ENCODE data around the gene KRTAP10-3. TPM values are rescaled to one million over a fixed set of nuclear protein-coding genes. Genes with fewer than 3 reads are reported as not detected.

KRTAP10-3 gene
- total RNA-seq, 6 donors from 2014 or later = not detected

- Histone ChIP-seq H3K27me3 (peaks cover 0 to 7% (median 0%) of the 10 kb centered on the region in 4 donors), H3K27ac (no peak overlapping the region), H3K4me3 (no peak overlapping the region), H3K9me3 (no peaks in the 10 kb centered on the region), H3K36me3 (no peaks in the 10 kb centered on the region), H3K4me1 (no peaks in the 10 kb centered on the region)
- ATAC-seq (ENCODE audit: low FRiP score in 2 of 2) = no peak
- WGBS, 2 donors = 88 to 91% methylated on average over 3 to 12 of the region's 22 CpGs
- TF ChIP-seq EP300 (IDR thresholded peaks at IDR 0.05) (no peak), POLR2AphosphoS5 (IDR thresholded peaks at IDR 0.05) (no peak), POLR2A (IDR thresholded peaks at IDR 0.05) (no peak)
- TF ChIP-seq, protein P1, sequence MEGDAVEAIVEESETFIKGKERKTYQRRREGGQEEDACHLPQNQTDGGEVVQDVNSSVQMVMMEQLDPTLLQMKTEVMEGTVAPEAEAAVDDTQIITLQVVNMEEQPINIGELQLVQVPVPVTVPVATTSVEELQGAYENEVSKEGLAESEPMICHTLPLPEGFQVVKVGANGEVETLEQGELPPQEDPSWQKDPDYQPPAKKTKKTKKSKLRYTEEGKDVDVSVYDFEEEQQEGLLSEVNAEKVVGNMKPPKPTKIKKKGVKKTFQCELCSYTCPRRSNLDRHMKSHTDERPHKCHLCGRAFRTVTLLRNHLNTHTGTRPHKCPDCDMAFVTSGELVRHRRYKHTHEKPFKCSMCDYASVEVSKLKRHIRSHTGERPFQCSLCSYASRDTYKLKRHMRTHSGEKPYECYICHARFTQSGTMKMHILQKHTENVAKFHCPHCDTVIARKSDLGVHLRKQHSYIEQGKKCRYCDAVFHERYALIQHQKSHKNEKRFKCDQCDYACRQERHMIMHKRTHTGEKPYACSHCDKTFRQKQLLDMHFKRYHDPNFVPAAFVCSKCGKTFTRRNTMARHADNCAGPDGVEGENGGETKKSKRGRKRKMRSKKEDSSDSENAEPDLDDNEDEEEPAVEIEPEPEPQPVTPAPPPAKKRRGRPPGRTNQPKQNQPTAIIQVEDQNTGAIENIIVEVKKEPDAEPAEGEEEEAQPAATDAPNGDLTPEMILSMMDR (IDR thresholded peaks at IDR 0.05) = no peak
- peak in 1 of 2 donors; percentile 20 for DNase-seq
These were observed 37.2 kb downstream of the KRTAP10-3 start for GRCh38 chr21:44521301-44521927.

- Histone ChIP-seq H3K4me3 (no peak overlapping the region), H3K27ac (no peak overlapping the region), H3K9me3 (no peaks in the 10 kb centered on the region), H3K27me3 (peaks cover 0 to 7% (median 0%) of the 10 kb centered on the region in 4 donors), H3K4me1 (no peaks in the 10 kb centered on the region), H3K36me3 (no peaks in the 10 kb centered on the region)
- 84 to 87% methylated on average over 21 to 30 of the region's 31 CpGs for WGBS, 2 donors
- peak in 1 of 2 donors; percentile 10 for DNase-seq
- no peak for ATAC-seq (ENCODE audit: low FRiP score in 2 of 2)
- TF ChIP-seq POLR2A (IDR thresholded peaks at IDR 0.05) = no peak
- TF ChIP-seq, protein P1 (IDR thresholded peaks at IDR 0.05) = no peak
- no peak for TF ChIP-seq EP300 (IDR thresholded peaks at IDR 0.05)
- no peak for TF ChIP-seq POLR2AphosphoS5 (IDR thresholded peaks at IDR 0.05)
These were observed 38.0 kb downstream of the KRTAP10-3 start for GRCh38 chr21:44520326-44521300.

DNA sequence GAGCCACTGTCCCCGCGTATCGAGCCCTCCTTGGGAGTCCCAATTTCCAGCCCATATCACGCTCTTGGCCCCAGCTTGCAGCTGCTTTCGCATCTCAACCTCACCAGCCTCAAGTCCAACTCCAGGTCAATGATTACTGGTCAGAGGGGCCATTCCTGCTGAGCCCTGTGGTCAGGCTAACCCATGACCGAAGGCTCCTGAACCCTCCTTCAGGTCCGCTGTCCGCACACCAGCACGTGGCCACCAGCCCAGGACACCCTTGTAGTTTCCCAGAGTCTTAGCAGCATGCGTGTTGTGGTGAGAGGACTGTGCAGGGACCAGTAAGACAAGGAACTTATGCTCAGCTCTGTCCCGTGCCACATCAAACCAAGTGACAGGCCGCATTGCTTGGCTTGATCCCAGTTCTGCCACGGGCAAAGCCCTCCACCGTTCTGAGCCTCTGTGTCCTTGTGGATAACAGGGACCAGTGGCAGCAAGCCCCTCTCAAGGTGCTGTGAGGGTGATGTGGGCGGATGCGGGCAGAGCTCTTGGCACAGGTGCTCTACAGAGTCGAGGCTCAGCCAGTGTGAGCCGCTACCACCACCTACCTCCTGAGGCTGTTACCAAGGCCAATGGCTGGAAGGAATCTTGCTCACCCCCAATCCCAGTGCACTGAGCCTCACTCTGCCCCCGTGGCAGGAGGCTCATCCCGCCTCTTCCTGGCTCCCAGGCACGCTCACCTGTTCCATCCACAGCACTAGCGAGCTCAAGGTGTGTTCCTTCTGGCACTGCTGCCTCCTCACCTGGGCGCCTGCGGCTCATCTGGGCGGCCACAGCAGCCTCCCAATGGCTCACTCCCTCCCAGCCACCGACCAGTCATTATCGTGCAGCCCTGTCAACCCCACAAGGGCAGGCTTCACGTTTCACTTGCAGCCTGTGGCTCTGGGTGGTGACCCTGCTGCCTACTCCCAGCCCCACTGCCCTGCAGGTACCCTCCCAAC, 39.0 kb downstream of the KRTAP10-3 start:
- Histone ChIP-seq H3K4me1 (no peaks in the 10 kb centered on the region), H3K27ac (no peak overlapping the region), H3K36me3 (no peaks in the 10 kb centered on the region), H3K4me3 (no peak overlapping the region), H3K9me3 (no peaks in the 10 kb centered on the region), H3K27me3 (peaks cover 0 to 7% (median 0%) of the 10 kb centered on the region in 4 donors)
- DNase-seq = no peak
- WGBS, 2 donors = 87 to 94% methylated on average over 16 to 28 of the region's 28 CpGs
- TF ChIP-seq, protein P1 (IDR thresholded peaks at IDR 0.05) = no peak
- TF ChIP-seq POLR2AphosphoS5 (IDR thresholded peaks at IDR 0.05) (no peak), POLR2A (IDR thresholded peaks at IDR 0.05) (no peak), EP300 (IDR thresholded peaks at IDR 0.05) (no peak)
- no peak for ATAC-seq (ENCODE audit: low FRiP score in 2 of 2)

GRCh38 chr21:44518686-44519085, 39.9 kb downstream of the KRTAP10-3 start:
- TF ChIP-seq EP300 (IDR thresholded peaks at IDR 0.05) (no peak), POLR2AphosphoS5 (IDR thresholded peaks at IDR 0.05) (no peak)
- WGBS, 2 donors = 75 to 90% methylated on average over 9 to 12 of the region's 12 CpGs
- H3K27me3 ChIP-seq = peaks cover 0 to 7% (median 0%) of the 10 kb centered on the region in 4 donors
- DNase-seq = no peak
- no peak for ATAC-seq (ENCODE audit: low FRiP score in 2 of 2)
- H3K4me3 ChIP-seq = no peak overlapping the region
- no peaks in the 10 kb centered on the region for H3K4me1 ChIP-seq
- H3K27ac ChIP-seq = no peak overlapping the region
- no peaks in the 10 kb centered on the region for H3K9me3 ChIP-seq
- H3K36me3 ChIP-seq = no peaks in the 10 kb centered on the region
